ENCODE data around the gene NUPR1.
"Not testable (repeated sequence)": the region's sequence is repeated elsewhere in the genome, so short reads cannot be mapped to it uniquely, and the experiment has no call there.

The NUPR1 gene

DNA sequence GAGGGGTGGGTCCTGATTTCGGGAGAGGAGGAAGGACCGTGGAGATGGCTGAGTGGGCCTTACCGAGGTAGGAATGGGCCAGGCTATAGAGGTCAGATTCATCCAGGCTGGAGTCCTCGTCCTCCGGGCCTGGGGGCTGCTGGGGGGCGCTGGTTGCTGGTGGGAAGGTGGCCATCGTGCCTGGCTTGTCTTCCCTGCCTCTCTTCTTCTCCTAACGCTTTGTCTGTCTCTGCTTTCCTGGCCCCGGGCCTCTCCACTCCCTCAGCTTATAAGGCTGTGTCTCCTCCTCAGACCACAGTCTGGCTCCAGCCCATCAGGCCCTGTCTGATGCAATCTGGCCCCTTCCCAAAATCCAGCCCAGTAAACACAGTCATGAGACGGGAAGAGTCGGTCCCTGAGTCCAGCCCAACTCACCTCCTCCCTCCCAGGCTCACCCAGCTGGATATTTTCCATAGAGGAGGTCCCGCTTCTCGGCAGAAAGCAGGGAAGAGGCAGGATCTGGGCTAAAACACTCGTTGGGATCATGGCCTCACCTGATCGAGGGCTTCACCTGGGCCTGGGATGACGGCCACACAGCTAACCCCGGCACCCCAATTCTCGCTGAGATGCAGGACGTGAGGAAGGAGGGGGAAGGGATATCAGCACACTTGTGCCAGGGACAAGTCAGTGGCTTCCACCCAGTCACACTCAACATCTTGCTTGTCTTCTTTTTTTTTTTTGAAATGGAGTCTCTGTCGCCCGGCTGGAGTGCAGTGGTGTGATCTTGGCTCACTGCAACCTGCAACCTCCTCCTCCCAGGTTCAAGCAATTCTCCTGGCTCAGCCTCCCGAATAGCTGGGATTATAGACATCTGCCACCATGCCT, at the start of gene NUPR1:
TSS of gene NUPR1 (minus strand) at position 242 of the 864 bp plus-strand sequence. CDS start at position 175, 67 bp downstream.
- DNase-seq (ENCODE audit: low read depth in 3 of 3), result no peak

- no peak for DNase-seq (ENCODE audit: low read depth in 3 of 3)
These were observed 48.6 kb upstream of the NUPR1 start for GRCh38 chr16:28587386-28587785.

GRCh38 chr16:28586466-28586865, 47.7 kb upstream of the NUPR1 start:
- no peak for DNase-seq (ENCODE audit: low read depth in 3 of 3)

- no peak for DNase-seq (ENCODE audit: low read depth in 3 of 3)
These were observed 46.9 kb upstream of the NUPR1 start for GRCh38 chr16:28585674-28586073.

DNA sequence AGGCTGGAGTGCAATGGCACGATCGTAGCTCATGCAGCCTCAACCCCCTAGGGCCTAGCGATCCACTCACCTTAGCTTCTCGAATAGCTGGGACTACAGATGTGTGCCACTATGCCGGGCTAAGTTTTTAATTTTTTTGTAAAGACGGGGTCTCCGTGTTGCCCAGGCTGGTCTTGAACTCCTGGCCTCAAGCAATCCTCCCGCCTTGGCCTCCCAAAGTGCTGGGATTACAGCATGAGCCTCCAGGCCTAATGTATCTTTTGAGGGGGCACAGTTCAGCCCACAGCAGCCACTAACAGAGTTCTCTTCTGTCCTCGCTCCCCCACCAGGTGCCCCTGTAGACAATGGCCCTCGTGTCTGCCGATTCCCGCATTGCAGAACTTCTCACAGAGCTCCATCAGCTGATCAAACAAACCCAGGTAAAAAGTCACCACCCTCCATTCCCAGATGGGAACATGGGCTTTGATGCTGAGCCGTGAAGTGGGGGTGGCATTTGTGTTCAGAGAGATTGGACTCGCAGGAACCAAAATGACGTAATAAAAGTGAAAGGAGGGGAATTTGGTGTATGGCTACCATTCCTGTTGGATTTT, 42.0 kb upstream of the NUPR1 start:
- no peak for DNase-seq (ENCODE audit: low read depth in 3 of 3)

DNA sequence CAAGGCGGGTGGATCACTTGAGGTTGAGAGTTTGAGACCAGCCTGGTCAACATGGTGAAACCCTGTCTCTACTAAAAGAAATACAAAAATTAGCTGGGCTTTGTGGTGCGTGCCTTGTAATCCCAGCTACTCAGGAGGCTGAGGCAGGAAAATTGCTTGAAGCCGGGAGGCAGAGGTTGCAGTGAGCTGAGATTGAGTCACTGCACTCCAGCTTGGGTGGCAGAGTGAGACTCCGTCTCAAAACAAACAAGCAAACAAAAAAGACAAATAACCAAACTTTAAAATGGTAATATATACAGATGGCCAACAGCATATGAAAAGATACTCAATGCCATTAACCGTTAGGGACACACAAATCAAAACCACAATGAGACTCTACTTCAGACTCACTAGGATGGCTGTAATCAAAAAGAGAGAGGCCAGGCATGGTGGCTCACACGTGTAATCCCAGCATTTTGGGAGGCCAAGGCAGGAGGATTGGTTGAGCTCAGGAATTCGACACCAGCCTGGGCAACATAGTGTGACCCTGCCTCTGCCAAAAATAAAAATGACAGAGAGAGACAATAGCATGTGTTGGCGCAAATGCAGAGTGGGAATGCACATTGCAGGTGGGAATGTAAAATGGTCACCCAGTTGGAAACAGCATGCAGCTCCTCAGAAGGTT, 36.8 kb upstream of the NUPR1 start:
- DNase-seq (ENCODE audit: low read depth in 3 of 3), result no peak

DNA sequence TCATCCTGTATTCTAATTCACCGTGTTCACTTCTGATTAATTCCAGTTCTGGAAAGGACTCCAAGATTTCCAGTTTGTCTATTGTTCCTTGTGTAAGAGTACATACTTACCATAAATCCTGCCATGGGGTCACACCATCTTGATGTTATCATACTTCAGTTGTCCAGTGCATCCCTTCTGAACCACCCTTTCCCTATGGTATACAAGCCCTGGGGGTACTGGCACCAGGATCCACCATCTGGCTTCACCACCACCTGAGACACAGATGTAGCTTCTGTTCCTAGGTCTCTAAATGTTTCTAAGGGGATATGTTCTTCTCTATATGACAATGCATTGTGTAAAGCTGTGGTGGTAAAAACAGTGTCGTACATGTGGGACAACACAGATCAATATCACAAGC, 36.2 kb upstream of the NUPR1 start:
- DNase-seq (ENCODE audit: low read depth in 3 of 3), result no peak

GRCh38 chr16:28573738-28574718, 35.3 kb upstream of the NUPR1 start:
- no peak for DNase-seq (ENCODE audit: low read depth in 3 of 3)

GRCh38 chr16:28572696-28573510, 34.1 kb upstream of the NUPR1 start:
- no peak for DNase-seq (ENCODE audit: low read depth in 3 of 3)

DNA sequence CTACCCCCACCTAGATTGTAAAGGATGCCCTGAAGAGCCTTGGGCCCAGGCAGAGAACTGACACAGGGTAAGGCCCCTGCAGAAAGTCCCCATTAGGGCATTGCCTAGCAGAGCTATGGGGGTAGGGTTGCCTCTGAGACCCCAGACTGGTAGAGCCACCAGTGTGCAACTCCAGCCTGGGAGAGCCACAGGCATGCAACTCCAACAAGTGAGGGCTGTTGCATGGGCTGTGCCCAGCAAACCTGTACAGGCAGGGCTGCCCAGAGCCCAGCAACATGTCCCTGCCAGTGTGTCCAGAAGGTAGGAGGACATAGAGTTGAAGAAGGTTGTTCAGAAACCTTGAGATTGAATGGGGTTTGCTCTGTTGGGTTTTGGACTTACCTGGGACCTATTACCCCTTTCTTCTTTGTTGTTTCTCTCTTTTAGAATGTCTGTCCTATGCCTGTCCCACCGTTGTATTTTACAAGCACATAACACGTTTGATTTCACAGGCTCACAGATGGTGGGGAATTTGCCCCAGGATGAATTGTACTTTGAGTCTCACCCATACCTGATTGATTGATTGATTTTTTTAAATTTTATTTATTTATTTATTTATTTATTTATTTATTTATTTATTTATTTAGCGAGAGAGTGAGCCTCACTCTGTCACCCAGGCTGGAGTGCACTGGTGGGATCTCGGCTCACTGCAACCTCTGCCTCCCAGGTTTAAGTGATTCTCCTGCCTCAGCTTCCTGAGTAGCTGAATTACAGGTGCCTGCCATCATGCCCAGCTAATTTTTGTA, 31.4 kb upstream of the NUPR1 start:
- DNase-seq (ENCODE audit: low read depth in 3 of 3), result no peak

DNA sequence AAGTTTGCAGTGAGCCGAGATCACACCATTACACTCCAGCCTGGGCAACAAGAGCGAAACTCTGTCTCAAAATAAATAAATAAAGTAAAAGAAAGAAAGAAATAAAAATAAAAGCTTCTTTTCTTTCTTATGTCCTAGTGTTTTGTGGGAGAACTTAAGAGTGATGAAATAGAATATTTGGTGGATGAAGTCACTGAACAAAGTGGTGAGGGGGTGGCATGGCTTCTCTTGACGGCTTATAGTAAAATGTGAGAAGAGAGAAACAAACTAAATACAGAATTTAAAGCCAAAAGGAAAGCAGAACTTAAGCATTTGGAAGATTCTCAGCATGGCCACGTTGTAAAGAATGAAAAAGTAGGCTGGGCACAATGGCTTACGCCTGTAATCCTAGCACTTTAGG, 30.2 kb upstream of the NUPR1 start:
- DNase-seq (ENCODE audit: low read depth in 3 of 3), result no peak

DNA sequence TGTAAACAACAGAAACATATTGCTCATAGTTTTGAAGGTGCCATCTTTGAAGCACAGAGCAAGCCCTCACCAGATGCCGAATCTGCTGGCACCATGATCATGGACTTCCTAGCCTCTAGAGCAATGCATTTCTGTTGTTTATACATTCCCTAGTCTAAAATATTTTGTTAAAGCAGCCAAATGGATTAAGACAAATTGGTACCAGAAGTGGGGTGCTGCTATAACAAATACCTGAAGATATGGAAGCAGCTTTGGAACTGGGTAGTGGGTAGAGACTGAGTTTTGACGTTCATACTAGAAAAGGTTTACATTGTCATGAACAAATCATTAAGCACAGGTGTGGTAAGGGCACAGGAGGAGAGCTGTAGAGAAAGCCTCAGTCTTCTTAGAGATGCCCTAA, 28.5 kb upstream of the NUPR1 start:
- no peak for DNase-seq (ENCODE audit: low read depth in 3 of 3)

DNA sequence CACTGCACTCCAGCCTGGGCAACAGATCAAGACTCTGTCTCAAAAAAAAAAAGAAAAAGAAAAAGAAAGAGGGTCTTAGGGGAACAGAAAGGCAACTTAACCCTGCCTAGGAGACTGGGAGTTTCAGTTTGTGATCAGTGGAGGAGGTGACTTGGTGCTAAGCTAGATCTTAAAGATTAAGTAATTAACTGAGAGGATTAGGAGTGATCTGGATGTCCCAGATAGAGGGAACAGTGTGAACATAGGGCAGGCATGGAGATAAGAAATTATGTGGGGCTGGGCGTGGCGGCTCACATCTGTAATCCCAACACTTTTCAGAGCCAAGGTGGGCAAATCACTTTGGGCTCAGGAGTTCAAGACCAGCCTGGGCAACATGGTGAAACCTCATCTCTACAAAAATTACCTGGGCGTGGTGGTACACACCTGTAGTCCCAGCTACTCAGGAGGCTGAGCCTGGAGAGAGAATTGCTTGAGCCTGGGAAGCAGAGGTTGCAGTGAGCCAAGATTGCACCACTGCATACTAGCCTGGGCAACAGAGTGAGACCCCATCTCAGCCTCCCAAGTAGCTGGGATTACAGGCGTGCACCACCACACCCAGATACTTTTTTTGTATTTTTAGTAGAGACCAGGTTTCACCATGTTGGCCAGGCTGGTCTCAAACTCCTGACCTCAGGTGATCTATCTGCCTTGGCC, 27.6 kb upstream of the NUPR1 start:
- DNase-seq (ENCODE audit: low read depth in 3 of 3), result not testable (repeated sequence)

GRCh38 chr16:28563218-28563617, 24.4 kb upstream of the NUPR1 start:
- DNase-seq (ENCODE audit: low read depth in 3 of 3), result no peak

GRCh38 chr16:28562199-28562598, 23.4 kb upstream of the NUPR1 start:
- DNase-seq (ENCODE audit: low read depth in 3 of 3), result no peak

GRCh38 chr16:28561557-28562187, 22.9 kb upstream of the NUPR1 start:
- DNase-seq (ENCODE audit: low read depth in 3 of 3), result no peak

- no peak for DNase-seq (ENCODE audit: low read depth in 3 of 3)
These were observed 19.7 kb upstream of the NUPR1 start for GRCh38 chr16:28558456-28558855.

DNA sequence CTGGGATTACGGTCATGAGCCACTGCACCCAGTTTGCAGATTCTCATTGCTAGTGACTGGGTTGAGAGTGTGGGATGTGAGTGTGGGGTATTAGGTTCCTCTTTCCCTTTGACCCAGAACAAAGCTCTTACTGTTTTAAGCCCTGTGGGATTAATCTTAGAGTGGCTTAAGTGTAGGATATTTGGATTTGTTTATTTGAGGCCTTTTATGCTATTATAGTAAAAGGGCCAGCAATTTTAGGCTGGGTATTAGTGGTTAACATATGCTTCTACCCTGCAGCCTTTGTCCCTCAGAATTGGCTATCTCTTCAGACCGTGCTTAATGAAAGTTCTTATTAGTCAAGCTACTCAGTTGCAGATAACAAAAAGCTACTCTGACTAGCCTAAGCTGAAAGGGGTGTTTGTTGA, 18.1 kb upstream of the NUPR1 start:
- DNase-seq (ENCODE audit: low read depth in 3 of 3), result no peak

DNA sequence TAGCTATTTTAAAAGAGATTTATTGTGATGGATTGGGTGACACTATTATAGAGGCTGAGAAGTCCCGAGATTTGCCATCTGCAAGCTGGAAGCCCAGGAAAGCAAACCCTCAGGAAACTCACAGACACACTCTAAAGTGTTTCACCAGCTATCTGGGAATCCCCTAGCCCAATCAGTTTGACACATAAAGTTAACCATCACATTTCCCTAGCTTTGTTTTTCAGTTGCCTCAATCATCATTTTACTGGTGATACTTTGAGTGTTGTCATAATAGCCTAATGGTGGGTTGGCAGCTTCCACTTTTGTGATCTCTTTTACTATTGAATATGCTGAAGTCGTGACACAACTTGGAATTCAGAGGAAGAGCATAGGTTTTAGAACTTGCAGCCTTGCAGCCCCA, 16.8 kb upstream of the NUPR1 start:
- no peak for DNase-seq (ENCODE audit: low read depth in 3 of 3)
